ENCODE results near the gene BACE2.

The BACE2 gene

GRCh38 chr21:41215856-41216408, 48.0 kb downstream of the BACE2 start:
- DNase-seq (ENCODE audit: low spot score) = no peak
- TF ChIP-seq, protein P1, sequence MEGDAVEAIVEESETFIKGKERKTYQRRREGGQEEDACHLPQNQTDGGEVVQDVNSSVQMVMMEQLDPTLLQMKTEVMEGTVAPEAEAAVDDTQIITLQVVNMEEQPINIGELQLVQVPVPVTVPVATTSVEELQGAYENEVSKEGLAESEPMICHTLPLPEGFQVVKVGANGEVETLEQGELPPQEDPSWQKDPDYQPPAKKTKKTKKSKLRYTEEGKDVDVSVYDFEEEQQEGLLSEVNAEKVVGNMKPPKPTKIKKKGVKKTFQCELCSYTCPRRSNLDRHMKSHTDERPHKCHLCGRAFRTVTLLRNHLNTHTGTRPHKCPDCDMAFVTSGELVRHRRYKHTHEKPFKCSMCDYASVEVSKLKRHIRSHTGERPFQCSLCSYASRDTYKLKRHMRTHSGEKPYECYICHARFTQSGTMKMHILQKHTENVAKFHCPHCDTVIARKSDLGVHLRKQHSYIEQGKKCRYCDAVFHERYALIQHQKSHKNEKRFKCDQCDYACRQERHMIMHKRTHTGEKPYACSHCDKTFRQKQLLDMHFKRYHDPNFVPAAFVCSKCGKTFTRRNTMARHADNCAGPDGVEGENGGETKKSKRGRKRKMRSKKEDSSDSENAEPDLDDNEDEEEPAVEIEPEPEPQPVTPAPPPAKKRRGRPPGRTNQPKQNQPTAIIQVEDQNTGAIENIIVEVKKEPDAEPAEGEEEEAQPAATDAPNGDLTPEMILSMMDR (IDR thresholded peaks at IDR 0.05; ENCODE audit: extremely low read depth, missing control alignments) = no peak

DNA sequence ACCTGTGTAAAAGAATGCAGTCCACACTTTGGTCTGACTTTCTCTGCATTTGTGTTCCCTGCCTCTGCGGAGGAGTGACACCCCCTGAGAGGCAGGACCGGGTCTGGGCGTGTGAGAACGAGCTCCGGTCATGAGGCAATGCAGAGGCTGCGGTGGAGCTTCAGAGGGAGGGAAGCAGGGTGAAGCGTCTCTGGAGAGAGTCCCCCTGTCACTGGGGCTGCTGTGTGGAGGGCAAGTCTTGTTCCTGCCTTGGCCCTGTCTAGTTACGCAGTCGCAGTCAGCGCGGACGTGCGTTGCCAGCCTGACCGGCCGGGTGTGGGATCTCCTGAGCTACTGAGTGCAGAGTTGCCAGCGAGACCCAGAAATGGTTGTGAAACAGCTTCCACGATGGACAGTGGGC, 48.5 kb downstream of the BACE2 start:
- DNase-seq (ENCODE audit: low spot score) = no peak
- TF ChIP-seq, protein P1 (IDR thresholded peaks at IDR 0.05; ENCODE audit: extremely low read depth, missing control alignments) = no peak

DNA sequence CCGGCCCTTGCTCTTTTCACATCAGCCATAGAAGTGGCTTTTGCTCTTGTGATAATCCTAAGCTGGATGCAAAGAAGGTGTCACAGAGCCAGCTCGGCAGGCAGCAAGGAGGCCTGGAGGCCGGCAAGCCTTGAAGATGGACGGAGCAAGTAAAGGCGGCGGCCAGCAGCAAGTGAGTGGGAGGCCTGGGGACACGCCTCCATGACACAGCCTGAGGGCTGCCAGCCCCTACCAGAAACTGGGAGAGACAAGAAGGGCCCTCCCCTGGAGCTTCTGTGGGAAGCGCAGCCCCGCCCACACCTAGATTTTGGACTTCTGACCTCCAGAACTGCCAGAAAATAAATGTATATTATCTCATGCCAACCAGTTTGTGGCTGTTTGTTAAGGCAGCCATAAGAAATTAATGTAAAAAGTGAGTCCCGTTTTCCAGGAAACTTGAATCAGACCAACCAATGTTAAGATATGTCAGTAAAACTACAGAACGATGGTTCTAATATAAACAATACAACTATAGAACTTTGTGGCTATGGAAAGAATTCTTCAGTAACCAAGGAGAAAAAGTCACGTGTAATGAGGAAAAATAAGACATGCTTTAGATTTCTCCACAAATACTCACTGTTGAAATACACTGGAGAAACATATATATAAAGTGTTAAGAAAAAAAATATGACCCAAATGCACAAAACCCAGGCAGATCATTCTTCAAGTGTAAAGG, 49.9 kb downstream of the BACE2 start:
- no peak for DNase-seq (ENCODE audit: low spot score)
- TF ChIP-seq, protein P1 (IDR thresholded peaks at IDR 0.05; ENCODE audit: extremely low read depth, missing control alignments) = no peak

- TF ChIP-seq, protein P1 (IDR thresholded peaks at IDR 0.05; ENCODE audit: extremely low read depth, missing control alignments) = no peak
- no peak for DNase-seq (ENCODE audit: low spot score)
Observed at GRCh38 chr21:41219498-41220207, 51.7 kb downstream of the BACE2 start.

- TF ChIP-seq, protein P1 (IDR thresholded peaks at IDR 0.05; ENCODE audit: extremely low read depth, missing control alignments) = no peak
Observed at GRCh38 chr21:41220208-41220733, 52.3 kb downstream of the BACE2 start.

DNA sequence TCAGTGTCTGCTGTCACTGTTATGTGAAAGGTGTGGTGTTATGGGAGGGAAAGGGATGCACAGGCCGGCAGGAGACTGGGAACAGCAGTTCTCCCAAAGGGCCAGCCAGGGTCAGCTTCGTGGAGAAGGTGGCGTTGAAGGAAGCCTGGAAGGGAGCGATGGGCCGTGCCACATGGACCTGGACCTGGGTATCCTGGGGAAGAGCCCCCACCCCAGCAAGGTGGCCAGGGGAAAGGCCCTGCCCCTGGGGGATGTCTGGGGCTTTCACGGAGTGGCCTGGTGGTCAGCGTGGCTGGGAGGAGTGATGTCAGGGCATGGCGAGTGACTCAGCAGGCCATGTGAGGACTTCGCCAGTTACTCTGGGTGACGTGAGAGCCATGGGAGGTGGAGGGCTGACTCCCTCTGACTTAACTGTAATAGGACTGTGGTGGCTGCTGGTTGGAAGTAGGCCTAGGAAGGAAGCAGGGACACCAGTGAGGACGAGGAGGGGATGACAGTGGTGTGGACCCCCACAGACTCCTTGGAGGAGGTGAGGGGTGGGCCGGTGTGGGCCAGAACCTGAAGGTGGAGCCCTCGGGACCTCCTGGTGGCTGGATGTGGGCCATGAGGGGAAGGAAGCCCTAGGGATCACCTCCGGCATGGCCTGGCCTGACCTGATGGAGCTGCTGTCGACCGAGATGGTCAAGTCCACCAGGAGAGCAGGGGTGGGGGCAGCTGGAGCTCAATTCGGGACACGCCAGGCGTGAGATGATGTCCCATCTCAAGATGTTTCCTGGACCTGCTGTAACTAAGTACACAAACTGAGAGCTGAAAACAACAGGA, 54.5 kb downstream of the BACE2 start:
- TF ChIP-seq, protein P1 (IDR thresholded peaks at IDR 0.05; ENCODE audit: extremely low read depth, missing control alignments) = no peak
- DNase-seq (ENCODE audit: low spot score) = no peak

More at GRCh38 chr21:41220208-41220733, 52.3 kb downstream of the BACE2 start:
- DNase-seq (ENCODE audit: low spot score) = no peak
